Renal cortex interstitium (tissue), 11 donors: ENCODE data around the gene SEMA6B. TPM values are rescaled to one million over a fixed set of nuclear protein-coding genes. Genes with fewer than 3 reads are reported as not detected.
A peak's percentile ranks its signal among the peaks of the same experiment; 100 is the strongest.
"Not testable (repeated sequence)": the region's sequence is repeated elsewhere in the genome, so short reads cannot be mapped to it uniquely, and the experiment has no call there.

Source experiments
- DNase-seq, 11 donors: peaks; one replicate each; pipeline ENCODE4 v3.0.0-alpha.2; 2013; ENCODE audit warnings: low read depth in 9 of 11, low spot score in 4 of 11; ENCODE audit errors: extremely low read depth in 1 of 11
- polyA plus RNA-seq, 3 donors: library from polyadenylated mRNA; unstranded; fragments of 120-200 nt; gene quantifications; one replicate each; pipeline ENCODE4 v1.2.1, GENCODE V29; 2013; ENCODE audit not compliant: insufficient read length in 3 of 3

Gene SEMA6B
- polyA plus RNA-seq, 3 donors, result 1.6 to 3.7 (median 3.2) TPM

GRCh38 chr19:4576016-4576933 lies 16.8 kb upstream of the SEMA6B start:
- peak in 1 of 11 donors; percentile 48 for DNase-seq

GRCh38 chr19:4575267-4576015 lies 16.0 kb upstream of the SEMA6B start:
- peak in 8 of 11 donors; percentile 43 to 69 (median 57) for DNase-seq

DNA sequence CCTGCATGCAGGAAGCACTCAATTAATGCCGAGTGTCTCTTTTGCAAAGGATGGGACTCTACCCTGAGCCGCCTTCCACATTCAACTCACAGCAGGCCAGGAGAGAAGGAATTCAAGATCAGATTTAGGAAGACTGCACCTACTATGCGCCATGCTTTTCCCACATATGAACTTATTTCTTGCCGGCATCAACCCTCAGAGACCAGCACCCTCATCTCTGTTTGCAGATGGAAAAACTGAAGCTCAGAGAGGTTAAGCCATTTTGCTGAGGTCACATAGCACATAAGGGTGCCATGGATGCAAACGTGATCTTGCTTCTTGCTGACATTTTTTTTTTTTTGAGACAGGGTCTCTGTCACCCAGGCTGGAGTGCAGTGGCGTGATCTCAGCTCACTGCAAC lies 14.2 kb upstream of the SEMA6B start:
- no peak for DNase-seq

- no peak for DNase-seq
These were observed 11.9 kb upstream of the SEMA6B start for GRCh38 chr19:4571305-4571917.

GRCh38 chr19:4570916-4571304 lies 11.4 kb upstream of the SEMA6B start:
- DNase-seq, result no peak

- no peak for DNase-seq
These were observed 10.9 kb upstream of the SEMA6B start for GRCh38 chr19:4570402-4570801.

- no peak for DNase-seq
These were observed 9.4 kb upstream of the SEMA6B start for GRCh38 chr19:4568886-4569285.

DNA sequence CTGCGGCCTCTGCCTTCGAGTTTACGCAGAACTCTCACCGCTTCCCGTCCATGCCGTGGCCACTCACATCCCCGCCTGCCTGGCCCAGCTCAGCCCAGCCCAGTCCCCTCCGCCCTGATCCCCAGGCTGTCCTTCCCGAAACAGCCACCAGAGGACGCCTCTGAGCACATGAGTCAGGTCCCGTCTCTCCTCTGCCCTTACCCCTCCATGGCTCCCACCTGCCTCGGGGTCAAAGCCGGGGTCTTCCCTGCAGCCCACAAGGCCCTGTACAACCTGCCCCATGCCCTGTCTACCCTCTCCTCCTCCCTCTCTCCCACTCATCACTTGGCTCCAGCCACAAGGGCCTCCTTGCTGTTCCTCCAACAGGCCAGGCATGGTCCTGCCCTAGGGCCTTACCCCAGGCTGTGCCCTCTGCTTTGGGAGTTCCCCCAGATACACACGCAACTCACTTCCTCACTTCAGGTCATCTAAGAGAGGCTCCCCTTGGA lies 8.1 kb upstream of the SEMA6B start:
- no peak for DNase-seq

- no peak for DNase-seq
These were observed 7.0 kb upstream of the SEMA6B start for GRCh38 chr19:4566402-4567051.

DNA sequence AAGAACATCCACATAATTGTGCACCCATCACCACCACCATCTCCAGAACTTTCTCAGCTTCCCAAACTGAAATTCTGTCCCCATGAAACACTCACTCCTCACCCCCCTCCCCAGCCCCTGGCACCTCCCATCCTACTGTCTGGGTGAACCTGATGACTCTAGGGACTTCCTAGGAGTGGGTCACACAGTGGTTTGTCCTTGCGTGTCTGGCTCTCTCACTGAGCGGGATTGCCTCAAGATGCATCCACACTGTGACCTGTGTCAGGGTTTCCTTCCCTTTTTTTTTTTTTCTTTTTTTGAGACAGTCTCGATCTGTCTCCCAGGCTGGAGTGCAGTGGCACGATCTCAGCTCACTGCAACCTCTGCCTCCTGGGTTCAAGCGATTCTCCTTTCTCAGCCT lies 4.1 kb upstream of the SEMA6B start:
- not testable (repeated sequence) for DNase-seq

- not testable (repeated sequence) for DNase-seq
These were observed 2.6 kb upstream of the SEMA6B start for GRCh38 chr19:4562085-4562484.

GRCh38 chr19:4557971-4558941 lies 1.2 kb downstream of the SEMA6B start:
- no peak for DNase-seq

DNA sequence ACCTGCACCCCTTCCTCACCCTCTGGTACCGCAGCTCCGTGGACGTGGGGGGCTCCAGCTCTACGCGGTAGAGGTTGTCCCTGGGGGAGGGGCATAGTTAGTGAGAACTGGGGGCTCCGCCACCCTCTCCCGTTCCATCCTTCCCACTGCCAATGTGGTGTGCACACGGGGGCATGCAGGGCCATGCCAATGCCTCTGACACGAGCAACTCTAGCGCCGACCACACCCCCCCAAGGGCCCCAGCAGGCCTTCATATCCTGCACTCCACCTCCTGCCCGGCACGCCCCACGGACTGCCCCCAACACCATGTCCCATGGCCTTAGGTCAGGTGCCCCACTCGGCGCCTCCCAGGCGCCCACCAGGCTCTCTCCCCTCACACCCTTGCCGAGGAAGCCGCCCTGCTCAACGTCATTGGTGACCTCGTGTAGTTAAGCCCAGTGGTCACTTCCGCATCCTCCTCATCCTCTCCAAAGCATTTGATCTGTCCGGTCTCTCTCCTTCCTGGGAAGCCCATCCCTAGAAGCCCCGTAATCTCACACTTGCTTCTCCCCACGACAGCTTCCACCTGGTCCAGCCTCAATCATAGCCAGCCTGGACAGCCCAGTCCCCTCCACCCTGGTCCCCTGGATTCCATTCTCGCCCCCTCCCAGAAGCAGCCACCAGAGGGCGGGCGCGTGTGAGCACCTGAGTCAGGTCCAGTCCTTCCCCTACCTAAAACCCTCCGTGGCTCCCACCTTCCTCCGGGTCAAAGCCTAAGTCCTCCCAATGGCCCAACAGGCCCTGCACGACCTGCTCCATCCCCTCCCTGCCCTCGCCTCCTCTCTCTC lies 2.1 kb downstream of the SEMA6B start:
- no peak for DNase-seq

DNA sequence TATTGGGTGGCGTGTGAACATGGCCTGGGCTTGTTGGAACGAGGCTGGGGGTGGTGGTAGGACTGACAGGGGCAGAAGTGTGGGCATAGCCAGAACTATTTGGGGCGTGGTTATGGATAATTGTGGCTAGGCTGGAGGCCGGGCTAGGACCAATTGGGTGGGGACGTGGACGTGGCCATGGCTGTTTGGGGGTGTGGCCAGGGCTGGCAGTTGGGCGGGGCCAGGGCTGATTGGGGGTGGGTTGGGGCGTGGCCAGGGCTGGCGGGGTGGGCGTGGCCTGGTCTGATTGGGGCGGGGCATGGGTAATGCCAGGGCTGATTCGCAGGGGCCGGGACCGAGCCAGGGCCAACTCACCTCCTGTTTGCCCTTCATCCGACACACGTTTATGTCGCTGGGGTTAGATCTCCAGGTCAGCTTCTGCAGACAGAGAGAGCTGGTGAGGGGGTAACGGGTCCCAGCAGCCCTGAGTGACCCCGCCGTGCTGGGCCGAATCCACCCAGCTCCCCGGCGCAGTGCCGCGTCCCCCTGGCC lies 2.8 kb downstream of the SEMA6B start:
- no peak for DNase-seq

GRCh38 chr19:4555657-4556561 lies 3.6 kb downstream of the SEMA6B start:
- no peak for DNase-seq

DNA sequence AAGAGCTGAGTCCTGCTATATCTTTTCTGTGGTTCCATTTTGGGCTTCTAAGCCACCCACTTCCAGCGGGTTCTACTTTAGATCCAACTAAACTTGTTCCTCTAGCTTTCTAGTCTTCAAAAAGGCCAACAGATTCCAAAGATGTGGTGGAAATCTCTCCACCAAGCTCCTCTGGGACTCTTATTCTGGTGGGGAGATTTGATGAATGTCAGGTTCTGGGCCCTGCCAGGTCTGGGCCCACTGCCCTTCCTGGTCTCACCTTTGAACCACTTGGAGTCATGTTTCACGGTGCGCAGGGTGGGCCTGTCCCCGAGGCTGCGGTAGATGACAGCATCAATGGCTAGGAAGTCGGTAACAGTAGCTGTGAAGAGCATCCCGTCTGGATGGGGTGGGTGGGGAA lies 4.8 kb downstream of the SEMA6B start:
- DNase-seq, result no peak
